Osteoblast (primary cell): ENCODE data around the gene RFPL2. TPM values are rescaled to one million over a fixed set of nuclear protein-coding genes. Genes with fewer than 3 reads are reported as not detected.

Experiments used
- DNase-seq: peaks from one replicate; pipeline ENCODE4 v3.0.0; 2011; ENCODE audit warnings: low spot score, mixed read lengths; ENCODE audit not compliant: insufficient read length; ENCODE audit errors: missing footprints
- H2AFZ ChIP-seq: 2 replicates; pipeline ENCODE4 v1.6.0; 2011; ENCODE audit warnings: mild to moderate bottlenecking, low read length
- H3K27ac ChIP-seq: 2 replicates; pipeline ENCODE4 v1.5.1; 2011; ENCODE audit warnings: mild to moderate bottlenecking, low read depth, low read length, moderate library complexity
- H3K27me3 ChIP-seq: 2 replicates; pipeline ENCODE4 v1.6.0; 2012; ENCODE audit warnings: mild to moderate bottlenecking, control low read depth, inconsistent platforms, low read length, moderate library complexity; ENCODE audit not compliant: insufficient read depth
- H3K36me3 ChIP-seq: 2 replicates; pipeline ENCODE4 v1.5.1; 2011; ENCODE audit warnings: mild to moderate bottlenecking, low read length, control low read depth, moderate library complexity; ENCODE audit not compliant: insufficient read depth
- H3K4me1 ChIP-seq: 2 replicates; pipeline ENCODE4 v1.5.1; 2011; ENCODE audit warnings: mild to moderate bottlenecking, low read length, control low read depth, moderate library complexity; ENCODE audit not compliant: insufficient read depth
- H3K4me2 ChIP-seq: 2 replicates; pipeline ENCODE4 v1.6.0; 2011; ENCODE audit warnings: mild to moderate bottlenecking, low read length; ENCODE audit not compliant: insufficient read depth
- H3K4me3 ChIP-seq: fragments of 200-600 bp; sonication (generic); 3 replicates; pipeline ENCODE4 v1.5.1; 2012; ENCODE audit warnings: mild to moderate bottlenecking, low read length, inconsistent platforms; ENCODE audit not compliant: insufficient read depth
- H3K79me2 ChIP-seq: 2 replicates; pipeline ENCODE4 v1.6.0; 2012; ENCODE audit warnings: mild to moderate bottlenecking, low read length, control low read depth, inconsistent platforms; ENCODE audit not compliant: insufficient read depth
- H3K9me3 ChIP-seq: 2 replicates; pipeline ENCODE4 v1.5.1; 2011; ENCODE audit warnings: low read depth, low read length, control low read depth
- H4K20me1 ChIP-seq: 2 replicates; pipeline ENCODE4 v1.6.0; 2012; ENCODE audit warnings: mild to moderate bottlenecking, low read length, control low read depth; ENCODE audit not compliant: insufficient read depth
- CTCF ChIP-seq: IDR thresholded peaks from 2 replicates; pipeline ENCODE4 v1.5.1; 2011; ENCODE audit warnings: mild to moderate bottlenecking, low read depth, low read length, moderate library complexity; ENCODE audit errors: extremely low read depth
- total RNA-seq: library from RNA; depleted of rRNA; stranded (reverse); fragments of >200 nt; gene quantifications from 2 replicates; pipeline ENCODE4 v1.2.3, GENCODE V29; 2012

The RFPL2 gene
- total RNA-seq, 1 donor: not detected

GRCh38 chr22:32222991-32223390 lies 18.1 kb upstream of the RFPL2 start:
- Histone ChIP-seq H3K27ac (no peak overlapping the region), H3K79me2 (no peaks in the 10 kb centered on the region), H3K36me3 (no peaks in the 10 kb centered on the region), H2AFZ (no peak overlapping the region), H3K4me2 (no peak overlapping the region), H3K27me3 (peaks cover 4% of the 10 kb centered on the region), H3K4me1 (no peaks in the 10 kb centered on the region), H3K4me3 (no peak overlapping the region), H3K9me3 (no peaks in the 10 kb centered on the region), H4K20me1 (no peaks in the 10 kb centered on the region)
- TF ChIP-seq CTCF: no peak
- DNase-seq: no peak

- peaks cover 4% of the 10 kb centered on the region for H3K27me3 ChIP-seq
- H3K36me3 ChIP-seq: no peaks in the 10 kb centered on the region
- H2AFZ ChIP-seq: no peak overlapping the region
- H3K4me2 ChIP-seq: no peak overlapping the region
- H3K9me3 ChIP-seq: no peaks in the 10 kb centered on the region
- H3K4me1 ChIP-seq: no peaks in the 10 kb centered on the region
- H3K4me3 ChIP-seq: no peak overlapping the region
- no peaks in the 10 kb centered on the region for H3K79me2 ChIP-seq
- no peak overlapping the region for H3K27ac ChIP-seq
- DNase-seq: no peak
- H4K20me1 ChIP-seq: no peaks in the 10 kb centered on the region
- no peak for TF ChIP-seq CTCF
Observed at GRCh38 chr22:32219026-32219425, 14.2 kb upstream of the RFPL2 start.

- H3K27ac ChIP-seq: no peak overlapping the region
- DNase-seq: no peak
- H3K4me3 ChIP-seq: no peak overlapping the region
- H3K9me3 ChIP-seq: no peaks in the 10 kb centered on the region
- H3K4me1 ChIP-seq: no peaks in the 10 kb centered on the region
- no peaks in the 10 kb centered on the region for H4K20me1 ChIP-seq
- no peak overlapping the region for H2AFZ ChIP-seq
- peaks cover 4% of the 10 kb centered on the region for H3K27me3 ChIP-seq
- no peak for TF ChIP-seq CTCF
- no peaks in the 10 kb centered on the region for H3K79me2 ChIP-seq
- H3K4me2 ChIP-seq: no peak overlapping the region
- no peaks in the 10 kb centered on the region for H3K36me3 ChIP-seq
Observed at GRCh38 chr22:32218470-32218869, 13.6 kb upstream of the RFPL2 start.

- H4K20me1 ChIP-seq: no peaks in the 10 kb centered on the region
- no peak overlapping the region for H2AFZ ChIP-seq
- H3K9me3 ChIP-seq: no peaks in the 10 kb centered on the region
- H3K4me3 ChIP-seq: no peak overlapping the region
- peaks cover 4% of the 10 kb centered on the region for H3K27me3 ChIP-seq
- no peak for DNase-seq
- no peak overlapping the region for H3K27ac ChIP-seq
- TF ChIP-seq CTCF: no peak
- H3K4me2 ChIP-seq: no peak overlapping the region
- no peaks in the 10 kb centered on the region for H3K36me3 ChIP-seq
- H3K4me1 ChIP-seq: no peaks in the 10 kb centered on the region
- H3K79me2 ChIP-seq: no peaks in the 10 kb centered on the region
Observed at GRCh38 chr22:32217465-32217864, 12.6 kb upstream of the RFPL2 start.
